ENCODE results near the gene NOMO2. TPM values are rescaled to one million over a fixed set of nuclear protein-coding genes. Genes with fewer than 3 reads are reported as not detected.
"Not testable (repeated sequence)": the region's sequence is repeated elsewhere in the genome, so short reads cannot be mapped to it uniquely, and the experiment has no call there.

Gene NOMO2
- total RNA-seq, 1 experiment from 2014 or later = 151 TPM

DNA sequence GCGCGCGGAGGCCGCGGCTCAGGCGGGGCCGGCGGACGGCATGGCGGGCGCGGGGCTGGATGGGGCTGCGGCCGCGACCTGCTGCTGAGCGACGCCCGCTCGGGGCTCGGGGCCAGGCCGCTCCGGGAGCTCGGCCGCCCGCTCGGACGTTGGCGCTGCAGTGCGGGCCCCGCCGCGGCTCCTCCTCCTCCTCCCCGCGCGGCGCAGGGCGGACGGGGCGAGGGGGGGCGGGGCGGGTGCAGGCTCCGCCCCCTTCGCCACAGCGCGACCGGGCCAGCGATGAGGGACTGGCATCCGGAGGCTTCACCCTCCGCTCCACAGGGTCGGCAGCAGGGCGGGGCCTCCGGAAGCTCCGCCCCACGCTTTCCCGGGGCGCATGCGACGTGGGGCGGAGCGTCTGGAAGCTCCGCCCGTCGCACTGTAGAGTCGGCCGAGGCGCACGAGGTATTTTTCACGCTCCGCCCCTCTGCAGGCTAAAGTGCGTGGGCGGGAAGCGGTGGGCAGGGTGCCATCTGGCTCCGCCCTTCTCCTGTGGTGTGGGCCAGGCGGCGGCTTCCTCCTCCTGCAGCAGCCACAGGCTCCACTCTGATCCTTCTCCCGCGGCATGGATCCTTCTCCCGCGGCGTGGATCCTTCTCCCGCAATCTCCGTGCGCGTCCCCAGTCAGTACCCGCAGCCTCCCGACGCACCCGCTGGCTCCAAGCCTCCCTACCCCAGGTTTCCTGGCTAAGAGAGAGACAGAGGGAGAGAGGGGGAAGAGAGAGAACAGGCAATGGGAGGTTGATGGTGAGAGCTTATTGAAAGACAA, 159.8 kb downstream of the NOMO2 start:
- CTCF ChIA-PET; H3K4me3 Mint-ChIP-seq (ENCODE audit: unreplicated experiment); H3K9me3 Mint-ChIP-seq (ENCODE audit: unreplicated experiment); H3K27ac Mint-ChIP-seq (ENCODE audit: low read depth, unreplicated experiment); DNase-seq (ENCODE audit: unreplicated experiment); H3K36me3 Mint-ChIP-seq (ENCODE audit: insufficient read depth, unreplicated experiment); POLR2A ChIA-PET; BruUV-seq (replicated peaks); H3K27me3 Mint-ChIP-seq (ENCODE audit: insufficient read depth, unreplicated experiment); H3K4me1 Mint-ChIP-seq (ENCODE audit: insufficient read depth, unreplicated experiment); intact Hi-C loops (cut with micrococcal nuclease): not testable (repeated sequence)

DNA sequence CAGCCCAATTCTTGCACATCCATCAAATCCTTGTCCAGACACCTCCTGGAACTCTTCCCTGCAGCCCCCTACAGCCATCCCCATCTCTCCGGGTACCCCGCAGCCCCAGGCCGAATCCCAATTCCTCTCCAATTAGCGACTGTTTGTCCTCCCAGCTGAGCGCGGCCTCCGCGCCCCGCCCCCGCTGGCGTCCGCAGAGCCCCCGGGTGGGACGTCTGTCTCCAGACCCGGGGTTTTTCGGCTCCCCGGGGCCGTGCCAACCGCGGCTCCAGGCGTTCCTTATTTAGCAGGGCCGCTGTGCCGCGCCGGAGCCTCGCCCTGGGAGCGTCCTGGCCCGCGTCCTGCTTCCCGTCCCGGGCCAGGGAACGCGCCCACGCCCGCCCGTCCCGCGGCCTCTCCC, 160.7 kb downstream of the NOMO2 start:
- intact Hi-C loops (cut with micrococcal nuclease); POLR2A ChIA-PET; H3K27ac Mint-ChIP-seq (ENCODE audit: low read depth, unreplicated experiment); H3K9me3 Mint-ChIP-seq (ENCODE audit: unreplicated experiment); H3K4me1 Mint-ChIP-seq (ENCODE audit: insufficient read depth, unreplicated experiment); CTCF ChIA-PET; BruUV-seq (replicated peaks); H3K36me3 Mint-ChIP-seq (ENCODE audit: insufficient read depth, unreplicated experiment); H3K27me3 Mint-ChIP-seq (ENCODE audit: insufficient read depth, unreplicated experiment); DNase-seq (ENCODE audit: unreplicated experiment): not testable (repeated sequence)
- H3K4me3 Mint-ChIP-seq (ENCODE audit: unreplicated experiment) = peak overlapping the region; percentile 65

DNA sequence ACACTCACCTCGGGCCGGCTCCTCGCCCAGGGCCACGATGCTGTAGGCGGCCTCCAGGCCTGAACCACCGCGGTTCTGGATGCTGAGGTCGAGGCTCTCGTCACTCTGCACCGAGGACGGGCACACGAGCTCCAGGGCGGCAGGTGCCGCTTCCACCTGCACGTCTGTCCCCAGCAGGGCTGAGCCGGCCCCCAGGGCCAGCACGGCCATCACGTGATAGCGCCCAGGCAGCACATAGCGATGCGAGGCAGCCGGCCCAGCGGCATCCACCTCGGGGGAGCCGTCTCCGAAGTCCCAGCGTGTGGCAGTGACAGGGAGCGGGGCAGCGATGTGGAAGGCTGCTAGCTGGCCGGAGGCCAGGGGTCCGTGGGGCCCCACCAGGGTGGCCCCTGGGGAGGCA, 167.5 kb downstream of the NOMO2 start:
- POLR2A ChIA-PET = not testable (repeated sequence)

DNA sequence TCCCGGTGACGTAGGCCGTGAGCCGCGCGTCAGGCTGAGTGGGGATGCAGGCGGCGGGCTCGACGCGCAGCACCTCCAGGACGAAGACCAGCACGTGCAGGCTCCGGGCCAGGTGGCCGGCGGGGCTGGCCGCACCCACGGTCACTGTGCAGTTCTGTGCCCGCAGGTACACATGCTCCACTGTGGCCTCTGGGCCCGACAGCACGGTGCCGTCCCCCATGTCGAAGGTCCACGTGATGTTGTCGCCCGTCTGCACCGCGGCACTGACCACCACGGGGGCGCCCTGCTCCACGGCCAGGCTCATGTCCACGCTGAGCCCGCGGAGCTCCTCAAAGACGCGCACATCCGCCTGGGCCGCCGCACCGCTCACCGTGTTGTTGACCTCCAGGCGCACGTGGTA, 174.1 kb downstream of the NOMO2 start:
- BruUV-seq (replicated peaks); intact Hi-C loops (cut with micrococcal nuclease); DNase-seq (ENCODE audit: unreplicated experiment); H3K27me3 Mint-ChIP-seq (ENCODE audit: insufficient read depth, unreplicated experiment); POLR2A ChIA-PET; H3K4me1 Mint-ChIP-seq (ENCODE audit: insufficient read depth, unreplicated experiment); H3K9me3 Mint-ChIP-seq (ENCODE audit: unreplicated experiment); H3K36me3 Mint-ChIP-seq (ENCODE audit: insufficient read depth, unreplicated experiment); H3K4me3 Mint-ChIP-seq (ENCODE audit: unreplicated experiment); H3K27ac Mint-ChIP-seq (ENCODE audit: low read depth, unreplicated experiment); CTCF ChIA-PET: not testable (repeated sequence)

More for the DNA sequence above, 167.5 kb downstream of the NOMO2 start:
- H3K4me1 Mint-ChIP-seq (ENCODE audit: insufficient read depth, unreplicated experiment); DNase-seq (ENCODE audit: unreplicated experiment); CTCF ChIA-PET; H3K27me3 Mint-ChIP-seq (ENCODE audit: insufficient read depth, unreplicated experiment); intact Hi-C loops (cut with micrococcal nuclease); H3K9me3 Mint-ChIP-seq (ENCODE audit: unreplicated experiment); H3K36me3 Mint-ChIP-seq (ENCODE audit: insufficient read depth, unreplicated experiment); BruUV-seq (replicated peaks); H3K4me3 Mint-ChIP-seq (ENCODE audit: unreplicated experiment); H3K27ac Mint-ChIP-seq (ENCODE audit: low read depth, unreplicated experiment): not testable (repeated sequence)

DNA sequence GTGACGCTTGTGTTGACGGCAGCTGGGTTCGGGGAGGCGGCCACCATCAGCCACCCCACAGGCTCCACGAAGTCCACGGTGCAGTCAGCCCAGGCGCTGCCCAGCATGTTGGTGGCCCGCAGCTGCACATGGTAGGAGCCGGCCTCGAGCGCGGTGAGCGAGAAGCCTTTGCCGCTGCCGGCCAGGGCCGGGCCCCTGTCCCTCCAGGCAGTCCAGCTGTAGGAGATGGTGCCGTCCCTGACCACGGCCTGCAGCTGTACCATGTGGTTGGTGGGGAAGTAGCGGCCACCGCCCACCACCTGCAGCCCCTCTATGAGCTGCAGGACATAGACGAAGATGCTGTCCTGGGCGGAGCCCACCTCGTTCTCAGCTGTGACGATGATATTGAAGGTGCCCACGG, 175.4 kb downstream of the NOMO2 start:
- H3K27ac Mint-ChIP-seq (ENCODE audit: low read depth, unreplicated experiment); POLR2A ChIA-PET; H3K36me3 Mint-ChIP-seq (ENCODE audit: insufficient read depth, unreplicated experiment); H3K9me3 Mint-ChIP-seq (ENCODE audit: unreplicated experiment); H3K4me1 Mint-ChIP-seq (ENCODE audit: insufficient read depth, unreplicated experiment); BruUV-seq (replicated peaks); H3K27me3 Mint-ChIP-seq (ENCODE audit: insufficient read depth, unreplicated experiment); DNase-seq (ENCODE audit: unreplicated experiment); CTCF ChIA-PET; H3K4me3 Mint-ChIP-seq (ENCODE audit: unreplicated experiment); intact Hi-C loops (cut with micrococcal nuclease): not testable (repeated sequence)

DNA sequence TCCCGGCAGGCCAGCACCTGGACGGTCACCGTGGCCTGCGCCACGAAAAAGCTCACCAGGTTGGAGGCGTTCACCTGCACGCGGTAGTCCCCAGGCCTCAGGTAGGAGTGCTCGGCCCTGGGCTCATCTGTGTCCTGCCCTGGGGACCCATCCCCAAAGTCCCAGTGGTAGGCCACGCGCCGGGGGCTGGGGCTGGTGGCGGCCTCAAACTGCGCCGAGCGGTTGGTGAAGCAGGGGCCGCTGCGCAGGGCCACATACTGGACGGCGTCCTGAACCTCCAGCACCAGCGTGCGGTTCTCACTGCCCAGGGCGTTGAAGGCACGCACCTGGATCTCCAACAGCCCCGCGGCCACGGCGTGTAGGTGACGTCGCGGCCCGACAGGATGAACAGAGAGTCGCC, 176.6 kb downstream of the NOMO2 start:
- POLR2A ChIA-PET; H3K36me3 Mint-ChIP-seq (ENCODE audit: insufficient read depth, unreplicated experiment); H3K4me1 Mint-ChIP-seq (ENCODE audit: insufficient read depth, unreplicated experiment); H3K4me3 Mint-ChIP-seq (ENCODE audit: unreplicated experiment); DNase-seq (ENCODE audit: unreplicated experiment); H3K27me3 Mint-ChIP-seq (ENCODE audit: insufficient read depth, unreplicated experiment); H3K27ac Mint-ChIP-seq (ENCODE audit: low read depth, unreplicated experiment); BruUV-seq (replicated peaks); intact Hi-C loops (cut with micrococcal nuclease); H3K9me3 Mint-ChIP-seq (ENCODE audit: unreplicated experiment); CTCF ChIA-PET: not testable (repeated sequence)

DNA sequence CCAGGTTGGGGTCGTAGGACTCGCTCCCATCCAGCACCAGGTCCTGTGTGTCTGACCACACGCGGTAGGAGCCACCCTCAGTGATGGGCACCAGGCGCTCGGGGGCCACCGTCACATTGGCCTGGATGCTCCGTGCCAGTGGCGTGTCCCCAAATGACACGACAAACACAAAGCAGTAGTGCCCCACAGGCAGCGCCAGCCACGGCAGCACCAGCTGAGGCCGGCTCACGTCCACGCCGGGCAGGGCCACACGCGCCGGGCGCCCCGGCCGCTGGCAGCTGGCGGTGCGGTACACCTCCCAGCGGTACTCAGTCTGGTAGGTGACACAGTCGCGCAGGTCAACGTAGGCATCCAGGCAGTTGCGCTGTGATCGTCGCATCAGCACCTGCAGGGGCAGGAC, 177.0 kb downstream of the NOMO2 start:
- not testable (repeated sequence) for BruUV-seq (replicated peaks)

DNA sequence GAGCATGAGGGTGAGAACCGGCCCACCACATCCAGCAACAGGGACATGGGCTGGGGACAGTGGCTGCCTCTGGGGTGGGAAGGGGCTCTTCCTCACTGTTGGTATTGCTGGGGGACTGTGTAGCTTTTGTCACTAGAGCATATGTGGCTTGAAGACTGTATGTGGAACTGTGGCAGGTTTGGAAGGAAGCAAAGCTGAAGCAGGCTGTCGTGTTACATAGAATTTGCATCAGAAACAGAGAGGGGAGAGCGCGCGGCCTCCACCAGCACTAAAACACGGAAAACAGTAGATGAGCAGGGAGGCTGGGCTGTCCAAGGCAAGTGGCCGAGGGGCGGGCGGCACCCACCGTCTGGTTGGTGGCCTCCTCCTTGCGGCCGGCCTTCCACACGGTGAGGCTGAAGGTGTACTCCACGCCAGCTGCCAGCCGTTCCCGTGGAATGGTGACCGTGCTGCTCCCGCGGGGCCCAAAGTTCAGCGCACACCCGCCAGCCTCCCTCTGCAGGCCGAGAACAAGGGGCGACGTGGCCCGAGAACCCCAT, 177.7 kb downstream of the NOMO2 start:
- intact Hi-C loops (cut with micrococcal nuclease); POLR2A ChIA-PET; H3K9me3 Mint-ChIP-seq (ENCODE audit: unreplicated experiment); DNase-seq (ENCODE audit: unreplicated experiment); H3K27ac Mint-ChIP-seq (ENCODE audit: low read depth, unreplicated experiment); H3K36me3 Mint-ChIP-seq (ENCODE audit: insufficient read depth, unreplicated experiment); BruUV-seq (replicated peaks); H3K4me3 Mint-ChIP-seq (ENCODE audit: unreplicated experiment); H3K27me3 Mint-ChIP-seq (ENCODE audit: insufficient read depth, unreplicated experiment); CTCF ChIA-PET; H3K4me1 Mint-ChIP-seq (ENCODE audit: insufficient read depth, unreplicated experiment): not testable (repeated sequence)

More for the DNA sequence above, 177.0 kb downstream of the NOMO2 start:
- POLR2A ChIA-PET; CTCF ChIA-PET; DNase-seq (ENCODE audit: unreplicated experiment); intact Hi-C loops (cut with micrococcal nuclease); H3K9me3 Mint-ChIP-seq (ENCODE audit: unreplicated experiment); H3K36me3 Mint-ChIP-seq (ENCODE audit: insufficient read depth, unreplicated experiment); H3K4me1 Mint-ChIP-seq (ENCODE audit: insufficient read depth, unreplicated experiment); H3K27me3 Mint-ChIP-seq (ENCODE audit: insufficient read depth, unreplicated experiment); H3K27ac Mint-ChIP-seq (ENCODE audit: low read depth, unreplicated experiment); H3K4me3 Mint-ChIP-seq (ENCODE audit: unreplicated experiment): not testable (repeated sequence)

DNA sequence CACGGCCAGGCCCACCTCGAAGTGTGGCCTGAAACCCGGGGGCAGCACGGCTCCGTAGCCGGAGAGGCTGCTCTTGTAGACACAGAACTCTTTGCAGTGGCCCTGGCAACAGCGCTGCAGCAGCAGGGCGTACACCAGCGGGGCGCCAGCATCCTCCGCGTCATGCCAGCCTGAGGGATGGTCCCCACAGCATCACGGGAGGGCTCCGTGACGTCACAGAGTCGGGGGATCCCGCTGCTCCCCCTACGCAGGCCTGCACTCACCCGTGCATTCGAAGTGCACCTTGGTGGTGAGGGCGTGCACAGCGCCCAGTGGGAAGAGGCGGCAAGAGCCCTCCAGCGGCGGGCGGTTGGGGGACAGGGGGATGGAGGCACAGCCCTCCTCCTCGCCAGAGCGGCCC, 179.2 kb downstream of the NOMO2 start:
- H3K27ac Mint-ChIP-seq (ENCODE audit: low read depth, unreplicated experiment); CTCF ChIA-PET; H3K36me3 Mint-ChIP-seq (ENCODE audit: insufficient read depth, unreplicated experiment); BruUV-seq (replicated peaks); H3K4me1 Mint-ChIP-seq (ENCODE audit: insufficient read depth, unreplicated experiment); intact Hi-C loops (cut with micrococcal nuclease); H3K4me3 Mint-ChIP-seq (ENCODE audit: unreplicated experiment); DNase-seq (ENCODE audit: unreplicated experiment); H3K9me3 Mint-ChIP-seq (ENCODE audit: unreplicated experiment); POLR2A ChIA-PET; H3K27me3 Mint-ChIP-seq (ENCODE audit: insufficient read depth, unreplicated experiment): not testable (repeated sequence)
